ENCODE data around the gene EPG5. TPM values are rescaled to one million over a fixed set of nuclear protein-coding genes. Genes with fewer than 3 reads are reported as not detected.
"Not testable (repeated sequence)": the region's sequence is repeated elsewhere in the genome, so short reads cannot be mapped to it uniquely, and the experiment has no call there.

Gene EPG5
- total RNA-seq, 1 donor from 2014 or later = 26.1 TPM

DNA sequence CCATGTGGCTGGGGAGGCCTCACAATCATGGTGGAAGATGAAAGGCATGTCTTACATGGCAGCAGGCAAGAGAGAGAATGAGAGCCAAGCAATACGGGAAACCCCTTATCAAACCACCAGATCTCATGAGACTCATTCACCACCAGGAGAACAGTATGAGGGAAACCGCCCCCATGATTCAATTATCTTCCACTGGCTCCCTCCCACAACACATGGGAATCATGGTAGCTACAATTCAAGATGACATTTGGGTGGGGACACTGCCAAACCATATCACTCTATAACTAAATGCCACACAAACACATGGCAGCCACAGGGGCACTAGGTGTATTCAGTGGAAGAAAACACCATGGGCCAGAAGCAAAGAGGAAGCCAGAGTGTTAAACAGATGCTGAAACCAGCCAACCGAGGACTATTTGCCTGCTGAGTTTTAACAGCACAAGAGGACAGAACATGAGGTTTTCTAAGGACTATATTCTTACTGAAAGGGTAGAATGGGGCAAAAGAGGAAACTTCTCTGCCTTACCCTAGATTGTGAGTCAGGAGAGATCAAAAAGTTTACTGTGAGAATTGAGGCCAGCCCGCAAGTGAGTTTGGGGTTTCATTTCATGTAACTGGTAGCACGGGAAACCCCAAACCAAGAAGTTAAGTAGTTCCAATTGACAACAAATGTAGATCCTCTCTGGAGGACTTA, 92.5 kb downstream of the EPG5 start:
- DNase-seq (ENCODE audit: low spot score in 2 of 2) = no peak

DNA sequence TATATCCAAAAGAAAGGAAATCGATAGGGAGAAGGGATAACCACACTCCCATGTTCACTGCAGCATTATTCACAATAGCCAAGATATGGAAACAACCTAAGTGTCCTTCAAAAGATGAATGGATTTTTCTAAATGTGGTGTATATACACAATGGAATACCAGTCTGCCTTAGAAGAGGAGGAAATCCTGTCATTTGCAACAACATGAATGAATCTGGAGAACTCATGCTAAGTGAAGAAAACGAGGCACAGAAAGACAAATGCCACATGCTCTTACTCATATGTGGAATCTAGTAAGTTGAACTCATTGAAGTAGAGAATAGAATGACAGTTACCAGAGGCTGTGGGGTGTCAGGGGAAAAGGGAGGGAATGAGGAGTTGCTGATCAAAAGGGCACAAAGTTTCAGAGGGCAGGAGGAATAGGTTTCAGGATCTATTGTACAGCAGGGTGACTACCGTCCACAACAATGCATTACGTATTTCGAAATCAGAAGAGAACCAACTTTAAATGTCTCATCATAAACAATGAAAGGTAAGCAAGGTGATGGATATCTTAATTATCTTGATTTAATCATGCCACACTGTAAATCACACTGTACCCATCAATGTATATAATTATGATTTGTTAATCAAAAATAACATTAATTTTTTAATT, 95.6 kb downstream of the EPG5 start:
- no peak for FAIRE-seq
- no peak for DNase-seq (ENCODE audit: low spot score in 2 of 2)

More for the DNA sequence above, 92.5 kb downstream of the EPG5 start:
- no peak for FAIRE-seq

DNA sequence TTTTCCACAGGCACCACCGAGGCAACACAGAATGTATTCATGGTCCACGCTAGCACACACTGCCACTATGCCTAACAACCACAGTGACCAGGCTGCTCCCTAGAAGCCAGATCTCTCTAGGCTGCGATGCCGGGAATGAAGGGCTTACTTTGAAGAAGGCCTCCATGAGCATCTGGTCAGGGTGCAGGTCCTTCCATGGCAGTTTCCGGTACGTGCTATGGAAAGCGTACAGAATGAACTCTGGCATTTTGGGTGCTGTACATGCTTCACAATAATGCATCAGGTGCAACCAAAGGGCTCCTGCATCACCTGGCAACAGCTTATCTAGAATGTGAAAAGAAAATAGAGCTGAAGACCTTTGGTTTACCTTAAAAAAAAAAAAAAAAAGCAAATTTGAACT, 96.7 kb downstream of the EPG5 start:
- DNase-seq (ENCODE audit: low spot score in 2 of 2) (no peak), FAIRE-seq (no peak)

DNA sequence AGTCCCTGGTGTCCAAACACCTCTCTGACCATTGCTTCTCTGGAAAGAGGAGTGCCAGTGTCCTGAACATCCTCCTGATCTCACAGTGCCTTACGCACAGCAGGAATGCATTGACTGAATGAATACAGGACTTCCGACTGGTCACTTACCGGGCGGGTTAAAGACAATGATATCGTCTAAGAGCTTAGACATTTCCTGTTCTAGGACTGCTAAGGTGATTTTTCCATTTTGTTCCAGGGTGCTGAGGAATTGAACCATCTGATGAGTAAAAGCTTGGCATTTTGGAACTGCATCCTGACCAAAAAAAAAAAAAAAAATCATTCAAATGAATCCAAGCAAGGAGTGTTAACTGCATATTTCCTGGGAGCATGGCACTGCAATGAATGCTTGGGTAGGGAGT, 101.7 kb downstream of the EPG5 start:
- DNase-seq (ENCODE audit: low spot score in 2 of 2) = no peak

DNA sequence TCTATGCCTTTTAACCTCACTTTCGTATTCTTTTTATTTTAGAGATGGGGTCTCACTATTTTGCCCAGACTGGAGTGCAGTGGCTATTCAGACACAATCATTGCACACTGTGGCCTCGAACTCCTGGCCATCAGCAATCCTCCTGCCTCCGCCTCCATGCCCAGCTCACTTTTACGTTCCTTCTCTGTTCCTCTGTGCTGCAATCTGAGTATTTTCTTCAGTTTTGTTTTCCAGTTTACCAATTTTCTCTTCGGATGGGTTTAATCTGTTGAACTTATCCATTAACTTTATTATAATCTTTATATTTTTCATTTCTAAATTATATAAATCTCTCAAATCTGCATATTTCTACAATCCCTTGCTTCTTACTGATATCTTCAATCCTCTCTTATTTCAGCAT, 103.0 kb downstream of the EPG5 start:
- DNase-seq (ENCODE audit: low spot score in 2 of 2) (no peak), FAIRE-seq (no peak)

More for the DNA sequence above, 101.7 kb downstream of the EPG5 start:
- FAIRE-seq = no peak

DNA sequence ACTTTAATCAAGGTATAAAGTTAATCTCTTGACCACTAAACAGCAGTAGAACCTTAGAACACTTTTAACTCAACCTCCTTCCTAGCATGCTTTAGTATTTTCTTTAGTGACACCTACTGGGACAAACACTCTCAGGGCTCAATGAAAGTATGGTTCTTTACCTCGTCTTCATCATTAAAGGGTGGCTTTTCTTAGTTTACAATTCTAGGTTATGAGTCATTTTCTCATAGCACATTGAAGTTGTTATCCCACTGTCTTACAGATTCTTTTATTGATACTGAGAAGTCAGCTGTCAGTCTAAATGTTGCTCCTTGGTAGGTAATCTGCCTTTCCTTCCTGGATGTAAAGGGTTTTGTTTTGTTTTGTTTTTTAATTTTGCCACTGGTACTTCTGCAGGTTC, 103.7 kb downstream of the EPG5 start:
- FAIRE-seq (no peak), DNase-seq (ENCODE audit: low spot score in 2 of 2) (no peak)

DNA sequence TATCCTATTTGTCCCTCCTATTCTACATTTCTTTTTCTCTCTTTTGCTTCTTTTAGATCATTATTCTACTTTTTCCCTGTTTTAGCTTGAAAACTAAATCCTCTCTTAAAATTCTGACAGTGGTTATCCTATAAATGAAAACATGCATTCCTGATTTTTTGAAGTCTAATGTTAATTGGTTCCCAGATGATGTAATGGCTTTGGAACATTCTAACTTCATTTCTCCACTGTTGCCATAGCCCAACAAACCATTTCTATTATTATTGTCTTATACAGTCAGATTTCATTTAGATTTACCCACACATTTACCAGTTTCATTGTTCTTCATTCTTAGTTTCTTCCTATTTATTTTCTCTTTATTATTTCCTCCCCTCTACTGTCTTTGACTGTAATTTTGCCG, 105.2 kb downstream of the EPG5 start:
- FAIRE-seq (no peak), DNase-seq (ENCODE audit: low spot score in 2 of 2) (no peak)

DNA sequence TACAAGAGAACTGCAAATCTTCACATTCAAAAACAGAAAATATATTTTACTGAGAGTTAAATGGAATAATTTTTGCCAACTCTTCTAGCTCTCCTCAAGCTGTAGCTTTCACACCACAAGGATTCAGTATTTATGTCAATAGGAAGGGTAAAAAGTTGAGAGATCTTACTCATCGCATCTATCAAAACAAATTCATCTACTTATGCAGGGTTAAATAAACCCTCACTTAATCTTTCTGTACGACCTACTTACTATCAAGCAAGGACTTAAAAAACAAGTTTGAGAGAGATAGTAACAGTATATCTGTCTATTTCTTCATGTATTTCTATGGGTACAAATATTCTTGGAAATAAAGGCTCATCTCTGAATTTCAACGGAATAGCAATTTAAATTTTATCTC, 106.2 kb downstream of the EPG5 start:
- no peak for DNase-seq (ENCODE audit: low spot score in 2 of 2)
- no peak for FAIRE-seq

DNA sequence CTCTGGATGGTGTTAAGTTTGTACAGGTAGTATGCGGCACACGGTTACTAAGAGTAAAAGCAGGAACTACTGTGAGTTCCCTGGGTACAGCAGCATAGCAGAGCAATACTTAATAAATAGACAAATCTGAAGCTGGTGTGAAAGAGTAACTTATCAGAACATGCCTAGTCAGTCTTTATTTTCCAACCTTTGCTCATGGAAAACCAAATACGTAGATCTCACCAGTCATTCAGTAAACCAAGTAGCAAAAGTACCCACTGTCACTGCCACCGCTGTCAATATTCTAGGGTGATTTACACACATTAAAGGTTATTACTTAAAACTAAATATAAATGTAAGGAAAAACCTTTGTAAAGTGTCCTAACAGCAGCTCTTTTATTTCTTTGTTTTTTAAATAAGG, 106.6 kb downstream of the EPG5 start:
- no peak for DNase-seq (ENCODE audit: low spot score in 2 of 2)
- no peak for FAIRE-seq

DNA sequence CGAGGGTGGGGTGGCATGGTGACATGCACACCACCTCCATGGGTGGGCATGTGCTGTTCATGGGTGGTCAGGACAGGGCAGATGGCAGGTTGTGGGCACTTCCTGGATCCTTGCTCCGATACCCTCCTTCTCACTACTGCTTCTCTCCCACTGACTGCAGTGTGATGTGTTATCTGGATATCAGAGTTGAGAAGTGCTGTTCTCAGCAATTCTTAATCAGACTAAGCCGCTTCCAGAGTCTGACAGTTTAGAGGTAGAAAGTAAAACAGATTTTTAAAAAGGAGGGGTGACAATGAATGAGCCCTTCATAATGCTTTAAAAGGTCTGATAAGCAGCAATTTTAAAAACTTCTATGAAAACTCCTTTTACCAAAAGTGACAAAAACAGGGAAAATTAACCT, 107.8 kb downstream of the EPG5 start:
- DNase-seq (ENCODE audit: low spot score in 2 of 2) = no peak
- no peak for FAIRE-seq

DNA sequence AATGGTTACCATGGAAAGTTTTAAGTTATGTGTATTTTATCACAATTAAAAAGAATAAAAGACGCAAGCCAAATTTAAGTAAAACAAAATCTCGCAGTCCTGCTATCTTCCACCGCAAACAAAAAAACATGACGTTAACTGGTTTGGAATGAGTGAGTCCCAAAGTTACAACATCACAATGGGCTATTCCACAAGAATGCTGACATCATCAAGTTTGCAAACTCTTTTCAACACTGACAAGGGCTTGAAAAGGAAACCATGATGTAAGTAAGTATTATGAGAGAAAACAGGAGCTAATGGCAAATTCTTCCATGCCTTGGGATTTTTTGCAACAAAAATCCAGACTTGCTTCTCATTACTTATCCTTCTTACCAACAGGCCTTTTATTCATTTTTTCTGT, 110.6 kb downstream of the EPG5 start:
- FAIRE-seq (no peak), DNase-seq (ENCODE audit: low spot score in 2 of 2) (no peak)

DNA sequence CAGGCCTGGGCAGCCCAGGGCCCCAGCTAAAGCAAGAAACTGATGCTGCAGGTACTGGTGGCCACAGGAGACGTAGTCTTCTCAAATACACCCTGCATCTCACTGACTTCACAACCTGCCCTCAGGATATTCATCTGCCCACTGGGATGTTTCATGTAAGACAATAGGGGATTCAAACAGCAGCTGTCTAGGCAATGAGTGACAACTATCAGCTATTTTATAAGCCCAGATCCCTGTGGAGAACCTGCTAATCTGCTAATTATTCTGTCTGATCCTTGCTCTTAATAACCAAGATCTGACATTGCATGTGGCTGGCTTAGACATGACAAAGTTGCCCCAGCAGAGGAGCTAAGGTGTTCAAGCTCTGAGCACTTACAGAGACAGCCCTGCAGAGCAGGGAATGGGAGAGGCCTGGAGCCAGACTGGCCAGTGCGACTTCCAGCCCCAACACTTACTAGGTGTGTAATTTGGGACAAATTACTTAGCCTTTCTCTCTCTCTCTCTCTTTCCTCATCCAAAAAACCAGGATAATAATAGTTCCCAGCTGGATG, 113.0 kb downstream of the EPG5 start:
- no peak for FAIRE-seq
- no peak for DNase-seq (ENCODE audit: low spot score in 2 of 2)

DNA sequence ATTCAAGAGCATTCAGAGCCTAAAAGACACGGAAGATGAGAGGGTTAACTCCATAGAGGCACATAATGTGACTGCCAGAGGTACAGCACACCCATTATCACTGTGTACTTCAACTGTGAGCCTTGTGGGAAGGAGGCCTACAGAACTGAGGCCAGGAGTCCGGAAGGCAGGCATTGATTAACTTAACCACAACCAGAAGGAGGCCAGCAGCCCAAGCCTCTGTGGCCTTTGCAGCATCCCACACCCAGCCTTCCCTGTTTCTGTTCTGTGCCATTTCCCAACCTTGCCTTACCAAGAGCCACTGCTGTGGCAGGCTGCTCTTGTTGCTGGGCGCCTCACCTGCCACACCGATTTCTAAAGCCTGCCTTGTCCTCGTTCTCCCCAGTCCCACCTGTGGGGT, 114.5 kb downstream of the EPG5 start:
- DNase-seq (ENCODE audit: low spot score in 2 of 2) (no peak), FAIRE-seq (no peak)

DNA sequence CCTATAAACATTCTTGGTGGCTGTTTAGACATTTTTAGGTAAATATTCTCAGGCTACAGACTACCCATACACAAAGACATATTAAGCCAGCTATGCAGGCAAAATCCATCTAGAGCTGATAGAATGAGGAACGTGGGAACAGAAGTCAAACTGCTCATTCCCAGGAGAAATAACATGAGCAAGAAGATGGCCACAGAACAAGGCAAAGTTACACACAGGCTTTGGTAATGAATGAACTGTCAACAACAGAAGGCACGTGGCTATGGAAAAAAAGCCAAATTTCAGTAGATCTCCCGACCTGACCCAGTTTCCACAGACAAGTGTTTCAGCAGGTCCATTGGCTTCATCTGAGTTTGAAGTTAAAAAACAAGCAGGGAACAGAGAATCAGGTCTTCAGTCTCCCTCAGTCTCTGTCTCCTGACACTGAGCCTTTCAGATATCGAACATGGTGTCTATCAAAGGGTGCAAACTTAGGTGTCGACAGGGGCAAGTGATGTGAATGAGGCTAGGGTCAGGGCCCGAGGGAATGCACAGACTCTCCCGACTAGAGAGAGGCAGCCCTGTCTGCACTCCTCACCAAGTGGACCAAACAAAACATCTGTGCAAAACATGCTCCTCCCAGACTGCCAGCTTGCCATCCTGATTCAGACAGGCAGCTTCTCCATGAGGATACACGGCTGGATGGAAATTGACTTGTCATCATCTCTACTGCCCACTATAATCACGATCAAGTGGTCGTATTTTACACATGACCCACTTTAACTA, 115.8 kb downstream of the EPG5 start:
- no peak for DNase-seq (ENCODE audit: low spot score in 2 of 2)
- no peak for FAIRE-seq

DNA sequence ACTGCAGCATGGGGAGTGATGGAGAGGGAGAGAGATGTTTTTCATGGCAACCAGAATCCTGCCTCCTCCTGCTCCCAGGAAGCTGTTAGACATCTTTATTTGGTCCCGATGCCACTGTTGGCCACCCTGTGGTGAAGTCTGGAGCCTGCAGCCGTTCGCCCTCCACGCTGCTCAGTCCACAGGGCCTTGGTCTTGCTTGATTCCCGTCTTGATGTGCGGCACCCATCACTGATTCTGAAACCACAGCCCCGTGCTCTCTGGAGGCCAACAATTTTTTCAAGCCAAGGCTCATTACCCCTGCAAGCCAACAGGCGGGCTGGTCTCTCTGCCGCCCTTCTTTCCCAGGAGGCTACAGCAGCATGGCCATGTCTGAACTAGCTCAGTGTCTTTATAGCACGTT, 117.1 kb downstream of the EPG5 start:
- no peak for DNase-seq (ENCODE audit: low spot score in 2 of 2)
- FAIRE-seq = no peak

DNA sequence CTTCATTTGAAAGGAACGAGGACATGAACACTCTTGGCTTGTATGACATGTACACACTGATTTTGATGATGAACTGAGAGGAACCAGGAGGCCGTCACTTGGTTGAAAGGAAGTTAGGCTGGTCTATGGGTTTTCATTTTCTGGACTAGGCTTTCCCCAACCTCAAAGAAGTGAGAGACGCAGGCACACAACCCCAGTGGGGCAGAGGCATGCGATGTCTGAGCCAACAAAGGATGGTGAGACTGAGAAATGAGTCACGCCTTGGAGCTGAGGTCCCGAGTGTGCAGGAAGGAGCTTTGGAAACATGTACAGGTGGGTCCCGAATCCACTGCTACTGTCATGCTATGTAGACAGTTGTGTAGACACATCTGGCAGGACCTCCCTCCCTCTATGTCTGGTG, 117.6 kb downstream of the EPG5 start:
- FAIRE-seq = no peak
- no peak for DNase-seq (ENCODE audit: low spot score in 2 of 2)

DNA sequence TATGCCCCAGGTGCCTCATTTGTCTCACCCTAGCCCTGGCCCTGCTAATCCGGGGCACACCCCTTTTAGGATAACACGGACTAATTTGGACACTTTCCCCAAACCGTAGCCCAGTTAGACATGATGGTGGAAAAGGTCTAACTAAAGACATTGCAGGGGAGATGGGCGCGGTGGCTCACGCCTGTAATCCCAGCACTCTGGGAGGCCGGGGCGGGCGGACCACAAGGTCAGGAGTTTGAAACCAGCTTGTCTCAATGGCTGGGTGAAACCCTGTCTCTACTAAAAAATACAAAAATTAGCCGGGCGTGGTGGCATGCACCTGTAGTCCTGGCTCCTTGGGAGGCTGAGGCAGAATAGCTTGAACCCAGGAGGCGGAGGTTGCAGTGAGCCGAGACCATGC, 118.5 kb downstream of the EPG5 start:
- DNase-seq (ENCODE audit: low spot score in 2 of 2); FAIRE-seq: not testable (repeated sequence)

DNA sequence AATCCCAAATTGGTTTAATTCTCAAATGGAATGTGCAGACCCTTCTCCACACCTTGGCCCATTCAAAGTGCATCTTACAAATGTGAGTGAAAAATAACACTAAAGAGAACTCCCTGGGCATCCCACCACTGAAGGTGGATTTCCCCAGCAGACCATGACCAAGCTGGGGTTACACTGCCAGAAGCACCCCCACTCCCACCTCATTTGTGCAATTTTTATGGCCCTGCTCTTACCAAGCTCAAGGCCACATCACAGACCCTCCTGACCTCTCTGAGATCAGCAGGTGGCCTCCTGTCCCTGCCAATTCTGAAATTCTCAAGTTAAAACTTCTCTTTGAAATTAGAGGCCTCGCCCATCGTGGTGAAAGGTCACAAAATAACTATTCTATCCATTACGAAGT, 120.0 kb downstream of the EPG5 start:
- FAIRE-seq = no peak
- no peak for DNase-seq (ENCODE audit: low spot score in 2 of 2)

DNA sequence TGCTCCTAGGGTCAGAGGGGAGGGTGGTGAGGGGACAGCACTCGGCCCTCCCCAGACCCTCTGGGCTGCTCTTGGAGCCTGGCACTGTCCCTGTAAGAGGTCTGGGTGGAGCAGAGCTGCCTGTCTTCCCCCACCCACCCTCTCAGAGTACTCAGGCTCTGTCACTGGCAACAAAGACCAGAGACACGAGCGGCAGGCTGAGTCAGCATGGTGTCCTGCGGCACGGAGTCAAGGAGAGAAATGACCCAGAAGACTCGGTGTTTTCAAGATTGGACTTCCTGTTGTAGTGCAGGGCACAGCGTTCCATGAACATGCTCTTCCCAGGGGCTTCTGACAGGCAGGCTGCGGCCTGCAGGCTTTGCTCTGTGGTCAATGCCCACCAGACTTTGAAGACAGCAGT, 121.7 kb downstream of the EPG5 start:
- DNase-seq (ENCODE audit: low spot score in 2 of 2) (no peak), FAIRE-seq (no peak)

DNA sequence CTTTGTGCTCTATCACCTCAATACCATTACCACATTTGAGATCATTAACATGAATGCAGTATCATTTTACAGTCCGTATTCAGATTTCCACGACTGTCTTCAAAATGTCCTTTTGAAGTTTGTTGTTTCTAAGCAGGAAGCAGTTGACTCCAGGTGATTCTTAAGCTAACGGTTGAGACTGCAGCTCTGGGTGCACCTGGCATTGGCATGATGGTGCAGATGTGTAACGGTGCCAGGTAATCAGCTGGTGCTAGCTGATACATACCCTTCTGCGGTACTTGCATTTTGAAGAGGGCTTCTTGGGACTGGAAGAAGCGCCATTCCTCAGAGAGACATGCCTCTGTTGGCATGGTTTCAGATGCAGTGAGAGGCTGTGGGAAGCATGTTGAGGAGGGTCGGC, 122.2 kb downstream of the EPG5 start:
- DNase-seq (ENCODE audit: low spot score in 2 of 2) (no peak), FAIRE-seq (no peak)

DNA sequence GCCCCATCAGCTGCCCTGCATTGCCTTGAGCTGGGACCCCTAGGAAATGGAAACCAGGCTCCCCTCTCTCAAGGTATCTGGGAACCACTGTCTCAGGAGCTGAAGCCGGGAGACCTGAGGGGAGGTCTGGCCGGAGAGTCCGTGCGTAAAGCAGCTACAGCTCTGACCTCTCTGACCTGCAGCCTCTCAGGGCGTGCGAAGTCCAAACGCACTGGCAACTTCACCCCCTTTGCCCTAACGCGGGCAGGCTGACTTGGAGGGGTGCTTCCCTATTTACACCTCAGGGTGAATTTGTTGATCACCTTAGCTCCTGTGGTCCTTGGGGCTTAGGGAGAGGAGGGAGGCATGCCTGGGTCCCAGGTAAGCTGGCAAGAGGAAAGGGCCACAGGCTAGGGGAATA, 124.1 kb downstream of the EPG5 start:
- FAIRE-seq (no peak), DNase-seq (ENCODE audit: low spot score in 2 of 2) (no peak)

Data from frontal cortex (tissue), 4 donors.